DMS 273 treated with DMSO at 0.1 percent for 48 hours (cell line): ENCODE results near the gene DAP.
A peak's percentile ranks its signal among the peaks of the same experiment; 100 is the strongest.

ENCODE experiments used
- DNase-seq: peaks from one replicate; lab custom pipeline; 2025; lab: John Stamatoyannopoulos, UW

Gene DAP

DNA sequence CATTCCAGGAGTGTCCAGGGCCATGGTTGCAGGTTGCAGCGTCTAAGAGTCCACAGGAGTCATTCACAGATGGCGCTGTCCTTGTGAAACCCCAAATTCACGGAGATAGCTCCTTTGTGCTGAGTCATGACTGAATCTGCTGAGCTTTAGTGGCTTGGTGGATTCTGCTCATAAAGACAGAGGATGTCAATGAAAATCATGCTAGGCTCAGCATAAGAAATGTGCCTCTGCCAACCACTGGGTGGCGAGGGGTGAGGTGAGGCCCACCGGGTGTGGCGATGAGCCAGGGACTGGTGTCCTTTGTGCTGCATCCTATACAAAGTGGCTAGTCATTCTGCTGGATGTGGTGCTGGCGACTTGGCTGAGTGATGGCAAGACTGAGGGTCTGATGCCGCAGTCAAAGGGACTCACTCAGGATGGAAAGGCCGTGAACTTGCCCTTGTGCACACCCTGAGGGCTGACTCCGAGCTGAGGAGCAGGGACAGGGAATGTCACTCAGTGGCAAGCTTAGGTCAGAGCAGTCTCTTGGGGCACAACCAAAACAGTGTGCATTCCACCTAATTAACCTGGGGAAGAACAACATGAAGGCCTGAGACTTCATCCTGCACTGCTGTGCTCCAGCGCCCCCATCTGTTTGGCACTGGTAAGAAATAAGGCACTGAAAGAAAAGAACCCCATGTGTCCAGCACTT, 71.5 kb downstream of the DAP start:
- DNase-seq, result no peak

DNA sequence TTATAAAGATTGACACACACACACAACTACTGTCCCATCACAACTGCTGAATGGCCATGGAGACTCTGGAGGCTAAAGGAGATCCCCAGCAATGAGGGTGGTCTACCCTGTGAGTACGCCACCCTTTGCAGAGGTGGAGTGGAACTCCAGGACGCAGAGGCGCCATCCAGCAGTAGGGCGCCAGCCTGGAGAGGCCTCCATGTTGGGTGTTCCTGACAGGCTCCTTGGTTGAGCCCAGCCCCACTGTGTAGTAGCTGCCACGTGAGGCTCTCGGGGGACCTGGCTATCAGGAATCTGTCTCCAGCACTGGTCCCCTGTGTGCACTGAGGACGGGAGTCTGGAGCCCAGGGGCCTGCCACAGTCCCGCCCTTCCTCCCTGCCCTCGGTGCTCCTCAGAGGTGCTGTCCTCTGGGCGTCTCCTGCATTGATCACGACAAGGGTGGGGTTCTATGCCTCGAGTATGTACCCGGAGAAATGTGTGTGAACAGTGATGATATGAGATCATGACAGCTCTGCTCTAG, 72.3 kb downstream of the DAP start:
- DNase-seq, result no peak

DNA sequence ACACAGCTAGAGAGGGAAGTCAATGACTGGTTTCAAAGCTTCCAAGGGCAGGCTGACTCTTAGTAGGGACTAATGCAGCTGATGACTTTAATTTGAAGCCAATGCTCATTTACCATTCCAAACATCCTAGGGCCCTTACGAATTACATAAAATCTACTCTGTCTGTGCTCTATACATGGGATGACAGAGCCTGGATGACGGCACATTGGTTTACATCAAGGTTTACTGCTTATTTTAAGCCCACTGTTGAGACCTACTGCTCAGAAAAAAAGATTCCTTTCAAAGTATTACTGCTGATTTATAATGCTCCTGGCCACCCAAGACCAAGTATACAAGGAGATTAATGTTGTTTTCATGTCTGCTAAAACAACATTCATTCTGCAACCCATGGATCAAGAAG, 74.1 kb downstream of the DAP start:
- no peak for DNase-seq

DNA sequence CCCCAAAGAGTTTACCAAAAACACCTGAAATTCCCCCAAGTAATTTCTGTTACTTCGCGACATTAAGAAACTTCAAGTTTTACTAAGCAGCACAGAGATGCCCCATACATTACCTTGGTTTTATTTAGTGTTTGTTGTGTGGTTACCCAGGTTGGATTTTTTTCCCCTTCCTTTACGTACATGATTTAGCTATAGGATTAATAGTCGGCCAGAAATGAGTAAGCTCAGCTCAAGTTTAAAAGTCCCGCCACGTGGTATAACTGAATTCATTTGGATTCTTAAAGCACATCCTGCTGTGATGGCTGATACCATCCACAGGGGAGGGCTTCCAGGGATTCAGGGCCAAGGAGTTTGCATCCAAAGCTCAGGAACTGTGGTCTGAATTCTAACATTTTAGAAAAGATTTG, 75.9 kb downstream of the DAP start:
- no peak for DNase-seq

DNA sequence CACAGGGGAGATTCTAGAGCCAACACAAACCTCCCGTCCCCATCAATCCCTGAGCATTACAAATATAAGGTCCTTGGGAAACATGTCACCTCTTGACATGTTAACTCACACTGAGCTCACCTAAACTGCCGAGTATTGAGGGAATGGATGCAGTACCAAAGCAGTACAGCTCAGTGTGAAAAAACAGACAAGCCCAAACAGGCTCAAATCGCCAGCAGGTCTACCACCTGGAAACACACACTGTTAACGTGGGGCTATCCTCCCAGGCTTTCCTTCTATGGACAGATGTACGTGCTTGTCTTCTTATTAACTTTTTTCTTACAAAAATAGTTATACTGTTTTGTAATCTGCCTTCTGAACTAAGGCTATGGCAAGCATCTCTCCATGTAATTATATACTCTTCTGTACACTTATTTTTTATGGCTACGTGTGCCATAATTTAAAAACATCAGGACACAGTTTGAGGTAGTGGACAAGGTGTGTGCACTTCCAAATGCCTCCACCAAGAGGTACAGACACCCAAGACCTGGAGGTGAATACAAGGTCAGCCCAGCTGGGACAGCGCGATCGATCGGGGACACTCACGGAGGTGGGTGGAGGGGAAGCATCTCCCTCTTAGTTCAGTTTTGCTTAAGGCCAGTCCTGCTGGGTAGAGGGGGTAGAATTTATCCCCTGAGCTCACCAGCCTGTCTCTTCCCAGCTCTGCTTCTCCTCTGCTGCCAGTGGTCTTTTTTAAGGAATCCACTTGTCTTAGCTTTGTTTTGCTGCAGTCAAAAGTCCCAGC, 76.5 kb downstream of the DAP start:
- no peak for DNase-seq

DNA sequence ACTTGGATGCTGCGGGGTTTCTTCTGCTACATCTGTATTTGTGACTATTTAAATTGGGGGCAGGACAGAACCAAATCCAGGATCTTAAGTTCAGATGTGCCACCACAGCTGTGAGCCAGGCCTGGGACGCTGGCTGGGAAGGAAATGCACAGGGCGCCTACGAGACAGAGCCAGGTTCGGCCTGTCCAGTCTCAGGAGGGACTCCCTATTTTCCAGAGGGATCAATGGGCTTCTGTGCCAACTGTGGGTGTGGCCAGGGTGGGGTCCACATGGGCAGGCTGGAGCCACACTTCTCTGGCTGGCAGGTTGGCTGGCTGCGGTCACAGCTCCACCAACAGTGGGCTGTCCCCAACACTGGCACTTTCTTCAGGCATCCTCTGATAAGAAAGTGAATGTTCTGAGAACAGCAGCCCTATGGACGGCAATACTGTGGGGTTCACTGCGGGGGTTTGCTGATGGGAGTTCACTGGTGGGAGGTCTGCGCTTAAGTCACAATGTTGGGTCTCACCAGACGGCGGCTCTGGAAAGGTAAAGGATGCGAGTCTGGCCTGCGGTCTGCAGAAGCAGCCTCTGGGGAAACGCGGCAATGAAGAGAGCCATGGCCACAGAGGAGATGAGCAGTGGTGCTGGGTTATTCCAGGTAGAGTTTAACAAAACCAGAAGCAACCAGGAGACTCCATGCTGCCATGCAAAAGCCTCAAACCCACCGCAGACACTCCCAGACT, 78.1 kb downstream of the DAP start:
- DNase-seq, result no peak

DNA sequence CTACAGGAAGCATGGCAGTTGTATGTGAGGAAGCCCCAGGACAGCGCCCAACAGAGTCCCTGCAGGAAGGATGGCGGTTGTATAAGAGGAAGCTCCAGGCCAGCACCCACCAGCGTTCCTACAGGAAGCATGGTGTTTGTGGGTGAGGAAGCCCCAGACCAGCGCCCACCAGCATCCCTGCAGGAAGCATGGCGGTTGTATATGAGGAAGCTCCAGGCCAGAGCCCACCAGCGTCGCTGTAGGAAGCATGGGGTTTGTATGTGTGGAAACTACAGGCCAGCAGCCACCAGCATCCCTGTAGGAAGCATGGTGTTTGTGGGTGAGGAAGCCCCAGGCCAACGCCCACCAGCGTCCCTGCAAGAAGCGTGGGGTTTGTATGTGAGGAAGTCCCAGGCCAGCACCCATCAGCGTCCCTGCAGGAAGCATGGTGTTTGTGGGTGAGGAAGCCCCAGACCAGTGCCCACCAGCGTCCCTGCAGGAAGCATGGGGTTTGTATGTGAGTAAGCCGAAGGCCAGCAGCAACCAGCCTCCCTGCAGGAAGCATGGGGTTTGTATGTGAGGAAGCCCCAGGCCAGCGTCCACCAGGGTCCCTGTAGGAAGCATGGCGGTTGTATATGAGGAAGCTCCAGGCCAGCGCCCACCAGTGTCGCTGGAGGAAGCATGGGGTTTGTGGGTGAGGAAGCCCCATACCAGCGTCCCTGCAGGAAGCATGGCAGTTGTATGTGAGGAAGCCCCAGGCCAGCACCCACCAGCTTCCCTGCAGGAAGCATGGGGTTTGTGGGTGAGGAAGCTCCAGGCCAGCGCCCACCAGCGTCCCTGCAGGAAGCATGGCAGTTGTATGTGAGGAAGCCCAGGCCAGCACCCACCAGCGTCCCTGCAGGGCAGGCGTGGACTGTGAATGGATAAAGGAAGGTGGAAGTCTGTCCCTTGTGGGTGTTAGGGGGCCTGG, 79.0 kb downstream of the DAP start:
- DNase-seq, result no peak

DNA sequence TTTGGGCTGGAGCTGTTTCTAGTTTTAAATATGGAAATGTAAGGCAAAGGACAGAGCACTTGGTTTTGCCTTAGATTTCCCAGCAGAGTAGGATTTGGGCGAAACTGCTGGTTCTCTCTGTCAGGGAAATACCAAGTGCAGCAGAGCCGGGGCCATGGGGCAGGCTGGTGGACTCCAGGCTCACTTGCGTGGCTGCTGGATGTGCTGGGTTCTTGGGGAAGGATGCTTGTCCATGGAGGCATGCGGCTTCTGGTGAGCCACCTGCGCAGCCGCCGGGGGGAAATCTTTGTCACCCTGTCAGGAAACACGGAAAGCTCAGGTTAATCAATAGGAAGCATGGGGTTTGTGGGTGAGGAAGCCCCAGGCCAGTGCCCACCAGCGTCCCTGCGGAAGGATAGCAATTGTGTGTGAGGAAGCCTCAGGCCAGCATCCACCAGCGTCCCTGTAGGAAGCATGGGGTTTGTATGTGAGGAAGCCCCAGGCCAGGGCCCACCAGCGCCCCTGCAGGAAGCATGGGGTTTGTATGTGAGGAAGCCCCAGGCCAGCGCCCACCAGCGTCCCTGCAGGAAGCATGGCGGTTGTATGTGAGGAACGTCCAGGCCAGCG, 80.1 kb downstream of the DAP start:
- DNase-seq, result no peak

DNA sequence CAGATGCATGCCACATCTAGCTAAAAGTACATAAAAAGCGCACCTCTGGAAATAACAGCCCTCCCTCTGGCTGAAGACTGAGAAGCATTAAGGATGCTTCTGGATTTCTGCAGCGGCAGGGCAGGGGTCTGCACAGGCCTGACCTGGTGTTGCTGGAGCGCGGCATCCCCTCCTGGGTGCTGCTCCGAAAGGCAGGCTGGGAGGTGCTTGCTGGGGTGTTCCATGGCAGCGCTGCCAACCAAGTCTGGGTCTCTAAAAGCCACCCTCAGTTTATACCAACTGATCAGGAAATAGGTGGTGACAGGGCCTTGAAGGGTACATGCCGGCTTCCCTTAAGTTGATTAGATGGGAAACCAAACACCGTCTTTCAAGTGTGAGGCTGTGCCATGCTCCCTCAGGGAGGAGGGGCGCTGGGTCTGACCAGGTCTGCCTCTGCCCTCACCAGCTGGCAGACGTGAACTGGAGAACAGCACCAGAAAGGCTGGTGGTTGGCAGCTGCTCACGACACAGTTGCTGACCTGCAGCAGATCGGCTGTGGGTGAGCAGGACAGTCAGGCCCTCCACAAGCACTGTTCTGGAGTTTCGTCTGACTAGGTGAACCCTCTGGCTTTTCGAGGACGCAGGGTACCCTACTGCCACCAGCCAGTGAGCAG, 81.6 kb downstream of the DAP start:
- no peak for DNase-seq

DNA sequence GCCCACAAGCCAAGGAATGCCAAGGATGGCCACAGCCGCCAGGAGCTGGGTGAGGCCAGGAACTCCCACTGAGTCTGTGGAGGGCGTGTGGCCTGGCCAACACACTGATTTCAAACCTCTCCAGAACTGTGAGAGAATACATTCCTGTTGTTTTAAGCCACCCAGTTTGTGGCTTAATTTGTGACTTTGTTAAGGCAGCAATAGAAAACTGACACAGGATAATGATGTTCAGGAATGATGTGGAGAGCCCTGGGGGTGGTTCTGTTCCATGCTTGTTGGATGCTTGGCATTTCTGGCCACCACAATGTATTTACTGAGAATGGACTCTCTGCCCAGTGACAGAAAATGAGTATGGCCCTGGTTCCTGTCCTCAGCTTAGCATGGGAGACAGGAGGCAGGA, 82.8 kb downstream of the DAP start:
- DNase-seq, result no peak

DNA sequence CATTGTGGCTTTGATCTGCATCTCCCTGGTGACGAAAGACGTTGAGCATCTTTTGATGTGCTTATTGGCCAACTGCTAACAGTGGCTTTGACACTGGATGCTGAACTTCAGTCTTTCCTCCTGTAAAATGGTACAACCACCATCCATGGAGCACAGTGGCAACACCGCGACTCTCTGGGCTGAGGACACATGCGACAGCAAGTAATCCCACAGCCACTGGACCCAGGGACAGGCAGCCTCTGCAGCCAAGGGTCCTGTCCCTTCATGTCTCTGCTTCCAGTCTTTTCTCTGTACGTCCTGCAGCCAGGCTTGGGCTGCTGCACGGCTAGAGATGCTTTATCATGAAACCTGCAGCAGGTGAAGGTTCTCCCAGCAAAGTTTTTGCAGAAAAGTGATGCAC, 83.5 kb downstream of the DAP start:
- DNase-seq, result no peak

DNA sequence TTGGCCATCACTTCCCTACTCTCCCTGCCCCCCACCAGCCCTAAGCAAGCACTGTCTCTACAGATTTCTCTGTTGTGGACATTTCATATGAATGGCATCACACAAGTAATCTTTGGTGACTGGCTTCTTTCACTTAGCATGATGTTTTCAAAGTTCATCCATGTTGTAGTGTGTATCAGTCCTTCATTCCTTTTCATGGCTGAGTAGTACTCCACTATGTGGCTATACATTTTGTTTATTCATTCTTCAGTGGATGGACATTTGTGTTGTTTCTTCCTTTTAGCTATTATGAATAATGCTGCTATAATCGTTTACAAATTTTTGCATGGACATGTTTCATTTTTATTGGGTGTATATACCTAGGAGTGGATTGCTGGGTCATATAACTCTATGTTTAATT, 84.1 kb downstream of the DAP start:
- no peak for DNase-seq

DNA sequence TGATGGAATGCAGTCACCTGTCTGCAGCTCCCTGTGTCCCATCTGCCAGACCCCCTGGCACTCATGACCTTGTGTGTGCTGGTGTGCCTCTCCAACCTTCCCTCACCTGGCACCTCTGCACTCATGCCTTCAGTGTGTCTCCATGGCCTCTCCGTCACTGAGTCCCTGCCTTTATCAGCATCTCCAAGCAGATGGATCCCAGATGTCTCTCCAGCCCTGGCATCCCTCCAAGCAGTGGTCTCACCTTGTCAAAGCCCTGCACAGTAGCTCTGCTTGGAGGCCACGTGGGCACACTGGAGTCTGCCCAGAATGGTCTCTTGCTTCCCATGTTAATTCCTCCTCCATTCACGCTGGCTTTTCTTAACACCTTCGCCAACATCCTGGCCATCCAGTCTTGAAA, 84.8 kb downstream of the DAP start:
- DNase-seq, result peak; percentile 48

DNA sequence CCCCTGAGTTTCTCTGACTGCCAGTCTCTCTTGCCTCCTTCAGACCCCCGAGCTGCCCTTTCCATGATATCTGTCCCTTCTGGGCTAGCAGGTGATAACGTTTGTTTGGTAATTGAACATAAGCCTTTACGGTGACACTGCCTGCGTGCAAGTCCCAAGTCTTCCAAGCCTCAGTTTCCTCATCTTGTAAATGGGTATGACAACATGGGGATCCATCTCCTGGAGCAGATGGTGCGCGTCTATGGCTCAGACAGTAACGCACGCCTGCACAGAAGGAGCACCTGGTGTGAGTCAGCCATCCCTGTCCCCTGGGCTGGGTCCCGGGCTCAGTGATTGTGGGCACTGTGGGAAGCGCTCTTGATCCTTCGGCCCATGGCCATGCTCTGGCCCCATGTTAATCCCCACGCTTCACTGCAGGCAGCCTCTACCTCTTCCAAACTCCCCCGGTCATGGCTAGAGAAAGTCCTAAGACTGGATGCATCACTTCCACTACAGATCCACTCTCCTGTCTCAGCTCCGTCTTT, 85.8 kb downstream of the DAP start:
- DNase-seq, result no peak

DNA sequence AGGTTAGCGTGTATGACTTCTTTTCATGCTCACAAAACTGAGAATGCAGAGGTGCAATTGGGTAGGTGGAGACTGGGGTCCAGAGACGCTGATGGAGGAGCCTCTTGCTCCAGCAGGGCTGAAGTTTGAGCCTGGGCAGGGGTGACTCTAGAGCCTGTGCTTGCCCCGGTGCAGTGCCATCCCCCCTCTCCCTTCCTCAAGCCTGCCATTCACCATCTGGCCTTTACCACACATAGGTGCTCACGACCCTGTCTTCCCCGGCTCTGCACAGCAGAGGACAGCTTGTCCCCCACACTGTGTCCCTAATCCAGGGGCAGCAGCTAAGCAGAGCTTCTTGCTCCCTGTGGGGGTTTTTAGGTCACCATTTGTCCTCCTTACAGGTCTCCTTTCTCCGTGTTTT, 86.5 kb downstream of the DAP start:
- no peak for DNase-seq

DNA sequence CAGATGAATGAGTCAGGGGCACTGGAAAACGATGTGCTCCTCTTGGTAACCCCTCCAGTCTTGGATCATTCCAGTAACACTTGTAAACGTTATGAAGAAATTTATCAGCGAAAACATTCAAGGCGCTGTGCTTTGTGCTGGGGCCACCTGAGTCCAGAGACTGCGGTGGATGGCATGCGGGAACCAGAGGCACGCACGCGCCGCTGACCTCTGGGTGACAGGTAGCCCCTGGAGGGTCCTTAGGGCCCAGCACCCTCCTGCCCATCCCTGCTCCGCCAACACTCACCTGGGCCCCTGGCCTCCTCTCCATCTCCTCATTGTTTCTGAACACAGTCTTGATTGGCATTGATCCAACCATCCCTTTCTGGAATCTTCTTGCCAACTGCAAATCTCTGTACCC, 86.9 kb downstream of the DAP start:
- no peak for DNase-seq

DNA sequence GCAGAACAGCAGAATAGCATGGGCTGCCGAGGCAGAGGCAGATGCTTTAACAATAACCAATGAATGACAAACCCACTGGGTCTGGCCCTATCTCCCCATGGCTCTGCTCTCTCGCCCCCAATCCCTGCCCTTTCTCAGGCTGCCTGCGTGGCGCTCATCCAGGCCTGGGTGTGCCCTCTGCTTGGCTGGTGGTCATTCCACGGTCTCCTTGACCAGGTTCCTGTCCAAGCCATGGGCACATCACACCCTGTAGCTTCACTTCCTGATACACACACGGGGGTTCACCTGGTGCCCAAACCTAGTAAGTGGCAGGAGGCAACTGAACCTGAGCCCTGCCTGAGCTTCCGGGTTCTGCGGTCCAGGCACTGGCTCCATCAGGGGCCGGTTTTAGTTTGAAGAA, 87.6 kb downstream of the DAP start:
- no peak for DNase-seq

DNA sequence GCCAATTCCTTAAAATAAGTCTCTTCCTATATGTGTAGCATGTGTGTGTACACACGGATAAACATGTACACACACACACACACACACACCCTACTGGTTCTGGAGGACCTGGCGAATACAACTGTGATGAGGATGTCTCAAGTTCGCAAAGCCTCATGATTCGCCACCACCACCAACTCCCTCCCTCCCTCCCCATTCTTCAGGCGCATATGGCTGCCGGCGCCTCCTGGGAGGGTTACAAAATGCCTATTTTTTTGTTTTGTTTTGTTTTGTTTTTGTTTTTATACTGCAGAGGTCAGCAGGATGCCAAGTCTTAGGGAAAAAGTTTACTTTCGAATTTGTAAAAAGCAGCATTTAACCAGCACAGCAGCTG, 88.0 kb downstream of the DAP start:
- DNase-seq, result no peak

DNA sequence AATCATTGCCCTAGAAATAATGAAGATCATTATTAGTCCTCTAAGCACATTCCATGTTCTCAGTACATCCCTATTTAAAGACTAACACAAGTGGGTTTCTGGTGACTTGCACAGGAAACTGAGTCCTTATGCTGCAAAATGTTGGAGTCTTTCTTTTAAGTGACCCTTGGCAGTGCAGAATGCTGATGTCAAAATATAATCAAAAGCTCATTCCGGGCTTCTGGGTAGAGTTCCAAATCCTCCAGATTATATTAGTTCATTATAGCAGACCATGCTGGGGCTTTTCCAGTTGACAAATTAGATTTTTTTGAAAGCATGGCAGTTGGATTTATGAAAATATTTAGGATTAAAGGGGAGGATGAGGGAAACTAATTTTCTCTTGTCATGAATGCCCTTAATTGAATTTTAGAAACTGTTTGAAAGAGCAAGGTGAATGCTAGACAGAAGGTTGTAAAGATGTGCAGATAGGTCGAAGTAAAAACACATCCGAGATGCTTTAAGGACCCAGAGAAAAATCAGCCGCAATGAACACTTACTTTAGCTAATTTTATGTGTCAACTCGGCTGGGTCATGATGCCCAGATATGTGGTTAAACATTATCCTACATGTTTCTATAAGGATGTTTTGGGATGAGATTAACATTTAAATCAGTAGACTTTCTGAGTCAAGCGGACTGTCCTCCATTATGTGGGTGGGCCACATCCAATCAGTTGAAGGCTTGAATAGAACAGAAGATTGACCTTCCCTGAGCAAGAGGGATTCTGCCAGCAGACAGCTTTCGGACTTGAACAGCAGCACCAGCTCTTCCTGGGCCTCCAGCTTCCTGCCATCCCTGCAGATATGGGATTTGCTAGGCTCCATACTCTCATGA, 88.7 kb downstream of the DAP start:
- DNase-seq, result no peak
